UCSD-AML1 (cell line): Measurements from ENCODE around the gene GTF2IRD2.
"Not testable (repeated sequence)": the region's sequence is repeated elsewhere in the genome, so short reads cannot be mapped to it uniquely, and the experiment has no call there.

ENCODE experiments used
- DNase-seq: peaks from one replicate; lab custom pipeline; 2025; ENCODE audit not compliant: unreplicated experiment; lab: John Stamatoyannopoulos, UW

GTF2IRD2 gene

GRCh38 chr7:74788369-74789150 is 62.8 kb downstream of the GTF2IRD2 start:
- DNase-seq: peak; percentile 74

- DNase-seq: not testable (repeated sequence)
Observed at GRCh38 chr7:74783595-74783994, 67.8 kb downstream of the GTF2IRD2 start.

GRCh38 chr7:74781746-74782145 is 69.7 kb downstream of the GTF2IRD2 start:
- DNase-seq: not testable (repeated sequence)

- DNase-seq: not testable (repeated sequence)
Observed at GRCh38 chr7:74779053-74779452, 72.4 kb downstream of the GTF2IRD2 start.

GRCh38 chr7:74775111-74775510 is 76.3 kb downstream of the GTF2IRD2 start:
- DNase-seq: not testable (repeated sequence)

GRCh38 chr7:74773760-74774750 is 77.3 kb downstream of the GTF2IRD2 start, which contains the start of gene NCF1:
Gene NCF1, plus strand, starts transcription at chr7:74774011. Its CDS starts 21 bp downstream, at chr7:74774032.
- DNase-seq: not testable (repeated sequence)

GRCh38 chr7:74772093-74772492 is 79.3 kb downstream of the GTF2IRD2 start:
- DNase-seq: not testable (repeated sequence)

- not testable (repeated sequence) for DNase-seq
Observed at GRCh38 chr7:74770062-74770461, 81.3 kb downstream of the GTF2IRD2 start.

- not testable (repeated sequence) for DNase-seq
Observed at GRCh38 chr7:74766991-74767390, 84.4 kb downstream of the GTF2IRD2 start.

- DNase-seq: not testable (repeated sequence)
Observed at GRCh38 chr7:74766509-74766908, 84.9 kb downstream of the GTF2IRD2 start.

- not testable (repeated sequence) for DNase-seq
Observed at GRCh38 chr7:74765205-74765918, 86.0 kb downstream of the GTF2IRD2 start.

GRCh38 chr7:74758982-74759381 is 92.4 kb downstream of the GTF2IRD2 start:
- not testable (repeated sequence) for DNase-seq

GRCh38 chr7:74758268-74758667 is 93.1 kb downstream of the GTF2IRD2 start:
- not testable (repeated sequence) for DNase-seq

- DNase-seq: not testable (repeated sequence)
Observed at GRCh38 chr7:74756673-74757072, 94.7 kb downstream of the GTF2IRD2 start.

GRCh38 chr7:74753921-74754482 is 97.4 kb downstream of the GTF2IRD2 start:
- DNase-seq: not testable (repeated sequence)
